GM18868 (cell line): ENCODE data around the gene AGAP9.
"Not testable (repeated sequence)": the region's sequence is repeated elsewhere in the genome, so short reads cannot be mapped to it uniquely, and the experiment has no call there.

ENCODE experiments used
- ATAC-seq: cut with Tn5 transposase; IDR thresholded peaks from one replicate; pipeline ENCODE4 v1.9.1; 2021; ENCODE audit warnings: mild to moderate bottlenecking, moderate library complexity; ENCODE audit not compliant: unreplicated experiment

AGAP9 gene

GRCh38 chr10:47458466-47459154 lies 64.8 kb downstream of the AGAP9 start:
- no peak for ATAC-seq

GRCh38 chr10:47457826-47458225 lies 65.6 kb downstream of the AGAP9 start:
- no peak for ATAC-seq

GRCh38 chr10:47457528-47457820 lies 66.0 kb downstream of the AGAP9 start:
- no peak for ATAC-seq

DNA sequence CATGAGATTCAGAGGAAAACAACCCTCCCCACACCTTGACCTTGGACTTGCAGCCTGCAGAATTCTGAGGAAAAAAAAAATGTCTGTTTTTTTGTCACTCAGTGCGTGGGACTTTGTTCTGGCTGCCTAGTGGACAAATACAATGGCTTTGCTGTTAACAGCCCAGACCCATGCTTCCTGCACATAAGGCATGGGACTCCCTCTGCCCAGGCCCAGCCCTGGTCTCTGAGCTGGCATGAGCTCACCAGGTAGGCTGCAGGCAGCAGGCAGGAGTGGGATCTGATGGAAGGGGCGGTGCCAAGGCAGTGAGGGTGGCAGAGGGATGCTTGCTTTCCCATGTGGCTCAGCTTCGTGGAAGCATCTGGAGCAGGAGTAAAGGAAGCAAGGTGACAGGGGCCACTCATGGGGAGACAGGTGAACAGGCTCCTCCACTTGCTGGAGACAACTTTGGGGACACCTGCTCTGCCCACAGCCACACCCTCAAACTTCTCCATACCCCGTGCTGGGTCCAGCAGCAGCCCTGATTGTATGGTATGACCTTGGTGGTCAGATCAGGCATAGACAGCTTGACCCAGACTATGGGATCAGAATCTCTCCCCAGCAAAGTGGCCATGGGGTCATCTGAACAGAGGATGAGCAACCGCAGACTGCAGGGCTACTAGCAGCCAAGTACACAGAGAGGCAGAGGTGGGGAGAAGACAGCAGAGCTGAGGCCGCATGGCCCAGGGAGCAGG lies 66.5 kb downstream of the AGAP9 start:
- ATAC-seq: no peak

GRCh38 chr10:47456079-47456785 lies 67.2 kb downstream of the AGAP9 start:
- no peak for ATAC-seq

GRCh38 chr10:47455350-47456078 lies 67.9 kb downstream of the AGAP9 start:
- ATAC-seq: not testable (repeated sequence)

GRCh38 chr10:47454780-47455058 lies 68.7 kb downstream of the AGAP9 start:
- no peak for ATAC-seq

DNA sequence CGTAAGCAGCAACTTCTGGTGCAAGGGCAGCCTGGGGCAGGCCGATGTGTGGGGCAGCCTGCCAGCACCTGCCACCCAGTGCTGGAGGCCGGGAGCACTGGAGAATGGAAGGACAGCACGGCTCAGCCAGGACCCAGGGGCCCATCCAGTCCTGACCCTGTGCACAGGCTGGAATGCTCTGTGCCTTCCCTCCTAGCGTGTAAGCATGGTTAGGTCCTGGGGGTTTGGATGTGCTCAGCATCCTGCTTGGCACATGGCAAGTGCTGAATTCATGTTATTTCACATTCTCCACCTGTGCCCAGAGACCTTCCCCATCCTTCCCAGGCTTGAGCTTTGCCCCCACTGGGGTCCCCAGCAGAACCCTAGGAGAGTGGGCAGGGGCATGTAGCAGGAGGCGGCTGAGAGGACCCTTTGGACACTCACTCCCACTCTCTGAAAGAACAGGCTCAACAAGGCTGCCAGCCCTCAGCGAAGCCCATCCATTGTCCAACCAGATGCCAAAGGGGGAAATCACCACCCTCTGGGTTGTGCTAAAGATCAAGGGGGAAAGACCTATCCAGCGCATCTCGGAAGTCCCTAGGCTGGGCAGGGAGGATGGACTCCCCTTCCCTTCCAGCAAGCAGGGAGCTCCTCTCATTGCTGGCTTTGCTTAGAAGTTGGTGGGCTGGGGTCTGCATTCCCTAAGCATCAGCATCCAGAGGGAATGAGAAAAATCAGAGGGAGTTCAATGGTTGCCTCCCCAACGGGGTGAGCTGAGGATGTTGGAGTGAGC lies 69.2 kb downstream of the AGAP9 start:
- ATAC-seq: no peak

- ATAC-seq: no peak
These were observed 70.1 kb downstream of the AGAP9 start for GRCh38 chr10:47453141-47454007.

GRCh38 chr10:47452495-47453140 lies 70.8 kb downstream of the AGAP9 start:
- ATAC-seq: no peak

GRCh38 chr10:47451998-47452494 lies 71.4 kb downstream of the AGAP9 start:
- no peak for ATAC-seq
